HG03457 (cell line): ENCODE measurements around the gene ANG.
A peak's percentile ranks its signal among the peaks of the same experiment; 100 is the strongest.

ENCODE experiments used
- ATAC-seq: cut with Tn5 transposase; IDR thresholded peaks from one replicate; pipeline ENCODE4 v1.9.1; 2021; ENCODE audit warnings: moderate number of reproducible peaks; ENCODE audit not compliant: unreplicated experiment

ANG gene

GRCh38 chr14:20675669-20676068 lies 12.9 kb upstream of the ANG start:
- no peak for ATAC-seq

GRCh38 chr14:20676072-20676471 lies 12.5 kb upstream of the ANG start:
- ATAC-seq: no peak

GRCh38 chr14:20679907-20680306 lies 8.7 kb upstream of the ANG start:
- no peak for ATAC-seq

GRCh38 chr14:20680363-20680762 lies 8.2 kb upstream of the ANG start:
- no peak for ATAC-seq

- ATAC-seq: no peak
Measured at GRCh38 chr14:20680843-20681347, 7.7 kb upstream of the ANG start.

- no peak for ATAC-seq
Measured at GRCh38 chr14:20681348-20682126, 7.0 kb upstream of the ANG start.

GRCh38 chr14:20682127-20682434 lies 6.5 kb upstream of the ANG start:
- ATAC-seq: no peak

GRCh38 chr14:20682435-20683124 lies 6.0 kb upstream of the ANG start:
- peak; percentile 40 for ATAC-seq

- peak; percentile 21 for ATAC-seq
Measured at GRCh38 chr14:20683125-20683890, 5.3 kb upstream of the ANG start.

- no peak for ATAC-seq
Measured at GRCh38 chr14:20683891-20684661, 4.5 kb upstream of the ANG start, which contains the start of gene RNASE4. Gene RNASE4 (plus strand): TSS chr14:20684560. CDS start chr14:20699372, 14,812 bp downstream.

GRCh38 chr14:20684662-20685456 lies 3.7 kb upstream of the ANG start:
- ATAC-seq: no peak

GRCh38 chr14:20686386-20687143 lies 2.0 kb upstream of the ANG start:
- no peak for ATAC-seq

GRCh38 chr14:20687362-20688166 lies 1.0 kb upstream of the ANG start:
- ATAC-seq: no peak

GRCh38 chr14:20690848-20691640 lies 2.5 kb downstream of the ANG start:
- ATAC-seq: no peak

GRCh38 chr14:20692116-20692751 lies 3.7 kb downstream of the ANG start:
- ATAC-seq: no peak

- no peak for ATAC-seq
Measured at GRCh38 chr14:20696764-20697163, 8.2 kb downstream of the ANG start.
